PC-9 (cell line): ENCODE data around the gene UNC50.
A peak's percentile ranks its signal among the peaks of the same experiment; 100 is the strongest.

ENCODE experiments used
- EZH2 ChIP-seq: fragments of 200-600 bp; sonication (generic); IDR thresholded peaks from 2 replicates; pipeline ENCODE4 v1.8.0; 2017; ENCODE audit warnings: antibody characterized with exemption, low read depth
- TF ChIP-seq, protein P1 (sequence below): fragments of 200-600 bp; sonication (generic); conservative IDR thresholded peaks from 2 replicates; pipeline ENCODE4 v1.6.1; 2017; ENCODE audit warnings: mixed run types, antibody characterized with exemption, mild to moderate bottlenecking, moderate library complexity

DNA sequence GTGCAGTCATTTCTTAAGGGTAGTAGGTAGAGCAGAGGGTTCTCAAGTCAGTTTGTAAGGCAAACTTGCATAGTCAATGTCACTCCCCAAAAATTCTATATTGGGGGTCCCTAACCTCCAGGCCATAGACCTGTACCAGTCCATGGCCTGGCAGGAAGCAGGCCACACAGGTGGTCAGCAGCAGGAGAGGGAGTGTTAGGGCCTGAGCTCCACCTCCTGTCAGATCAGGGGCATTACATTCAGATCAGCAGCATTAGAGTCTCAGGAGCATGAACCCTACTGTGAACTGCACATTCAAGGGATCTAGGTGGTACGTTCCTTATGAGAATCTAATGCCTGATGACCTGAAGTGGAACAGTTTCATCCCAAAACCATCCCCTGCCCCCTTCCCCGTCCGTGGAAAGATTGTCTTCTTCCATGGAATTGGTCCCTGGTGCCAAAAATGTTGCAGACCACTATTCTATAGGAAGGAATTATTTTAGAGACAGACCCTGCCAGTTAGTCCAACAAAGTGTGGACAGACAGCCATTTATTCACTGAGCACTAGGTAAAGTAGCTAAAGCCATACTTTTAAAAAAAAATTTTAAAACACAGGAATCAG, 6.8 kb upstream of the UNC50 start:
- TF ChIP-seq, protein P1, sequence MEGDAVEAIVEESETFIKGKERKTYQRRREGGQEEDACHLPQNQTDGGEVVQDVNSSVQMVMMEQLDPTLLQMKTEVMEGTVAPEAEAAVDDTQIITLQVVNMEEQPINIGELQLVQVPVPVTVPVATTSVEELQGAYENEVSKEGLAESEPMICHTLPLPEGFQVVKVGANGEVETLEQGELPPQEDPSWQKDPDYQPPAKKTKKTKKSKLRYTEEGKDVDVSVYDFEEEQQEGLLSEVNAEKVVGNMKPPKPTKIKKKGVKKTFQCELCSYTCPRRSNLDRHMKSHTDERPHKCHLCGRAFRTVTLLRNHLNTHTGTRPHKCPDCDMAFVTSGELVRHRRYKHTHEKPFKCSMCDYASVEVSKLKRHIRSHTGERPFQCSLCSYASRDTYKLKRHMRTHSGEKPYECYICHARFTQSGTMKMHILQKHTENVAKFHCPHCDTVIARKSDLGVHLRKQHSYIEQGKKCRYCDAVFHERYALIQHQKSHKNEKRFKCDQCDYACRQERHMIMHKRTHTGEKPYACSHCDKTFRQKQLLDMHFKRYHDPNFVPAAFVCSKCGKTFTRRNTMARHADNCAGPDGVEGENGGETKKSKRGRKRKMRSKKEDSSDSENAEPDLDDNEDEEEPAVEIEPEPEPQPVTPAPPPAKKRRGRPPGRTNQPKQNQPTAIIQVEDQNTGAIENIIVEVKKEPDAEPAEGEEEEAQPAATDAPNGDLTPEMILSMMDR = peak; percentile 89
- TF ChIP-seq EZH2 = no peak
